DOHH2 (cell line): ENCODE data around the gene KAZALD1.

ENCODE experiments used
- H3F3A ChIP-seq: fragments of 200-600 bp; sonication (generic), shearing (Covaris generic); 2 replicates; pipeline ENCODE4 v1.6.0; 2016; ENCODE audit warnings: antibody characterized with exemption, mild to moderate bottlenecking; ENCODE audit not compliant: control insufficient read depth, insufficient read depth
- H3K27ac ChIP-seq: fragments of 200-600 bp; sonication (generic); 2 replicates; pipeline ENCODE4 v1.5.1; 2014; ENCODE audit warnings: low read depth, mild to moderate bottlenecking, low read length, moderate library complexity
- H3K27me3 ChIP-seq: fragments of 200-600 bp; sonication (generic); 2 replicates; pipeline ENCODE4 v1.6.1; 2014; ENCODE audit warnings: mild to moderate bottlenecking, low read length, mixed read lengths; ENCODE audit not compliant: control insufficient read depth
- H3K36me3 ChIP-seq: fragments of 200-600 bp; sonication (generic); 2 replicates; pipeline ENCODE4 v1.6.1; 2014; ENCODE audit warnings: mild to moderate bottlenecking, low read length, moderate library complexity, mixed read lengths; ENCODE audit not compliant: control insufficient read depth
- H3K4me1 ChIP-seq: fragments of 200-600 bp; sonication (generic); 2 replicates; pipeline ENCODE4 v1.6.1; 2014; ENCODE audit warnings: mild to moderate bottlenecking, low read length, mixed read lengths; ENCODE audit not compliant: control insufficient read depth
- H3K4me2 ChIP-seq: fragments of 200-600 bp; sonication (generic); 2 replicates; pipeline ENCODE4 v1.6.0; 2014; ENCODE audit warnings: mild to moderate bottlenecking, low read length, moderate library complexity
- H3K4me3 ChIP-seq: fragments of 200-600 bp; sonication (generic); 2 replicates; pipeline ENCODE4 v1.5.1; 2014; ENCODE audit warnings: mild to moderate bottlenecking, low read length, mixed read lengths
- H3K79me2 ChIP-seq: fragments of 200-600 bp; sonication (generic); 2 replicates; pipeline ENCODE4 v1.6.1; 2014; ENCODE audit warnings: mild to moderate bottlenecking, low read length, mixed read lengths; ENCODE audit not compliant: control insufficient read depth
- H3K9me2 ChIP-seq: fragments of 200-600 bp; sonication (generic); replicated peaks from 2 replicates; pipeline ENCODE4 v1.6.1; 2014; ENCODE audit warnings: mild to moderate bottlenecking, low read length, mixed read lengths; ENCODE audit not compliant: control insufficient read depth
- H3K9me3 ChIP-seq: fragments of 200-600 bp; sonication (generic); 2 replicates; pipeline ENCODE4 v1.6.1; 2014; ENCODE audit warnings: antibody characterized with exemption, low read length, mixed read lengths; ENCODE audit not compliant: control insufficient read depth, insufficient read depth
- H4K20me1 ChIP-seq: fragments of 200-600 bp; sonication (generic); 2 replicates; pipeline ENCODE4 v1.6.0; 2014; ENCODE audit warnings: low read depth, mild to moderate bottlenecking, antibody characterized with exemption, low read length, moderate library complexity; ENCODE audit not compliant: control insufficient read depth, insufficient read depth
- EZH2phosphoT487 ChIP-seq: fragments of 200-600 bp; sonication (generic); IDR thresholded peaks from 2 replicates; pipeline ENCODE4 v1.6.1; 2017; ENCODE audit warnings: borderline replicate concordance, mild to moderate bottlenecking, antibody characterized with exemption, low read length, moderate library complexity, mixed read lengths
- TF ChIP-seq, protein P1 (sequence below): fragments of 200-600 bp; sonication (generic); IDR thresholded peaks from one replicate; pipeline ENCODE4 v1.5.1; 2014; ENCODE audit warnings: antibody characterized with exemption, mild to moderate bottlenecking, low read depth, low read length; ENCODE audit not compliant: poor library complexity, severe bottlenecking

KAZALD1 gene

DNA sequence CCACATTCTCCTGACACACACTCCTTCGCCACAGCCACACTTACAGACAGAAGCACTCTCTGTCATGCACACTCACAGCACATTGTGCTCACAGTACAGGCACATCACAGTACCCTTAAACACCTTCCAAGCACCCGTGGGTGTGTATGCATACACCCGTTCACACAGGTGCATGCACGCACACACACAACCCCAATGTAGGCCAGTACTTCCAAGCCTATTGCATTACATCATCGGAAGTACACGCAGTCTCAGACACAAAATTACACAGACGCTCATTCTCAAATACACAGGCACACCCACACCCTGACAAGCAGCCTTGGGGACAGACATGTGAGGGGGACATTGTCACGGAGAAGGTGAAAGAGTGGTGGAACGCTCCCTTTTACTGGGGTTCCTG, 11.1 kb downstream of the KAZALD1 start:
- Histone ChIP-seq H4K20me1 (no peaks in the 10 kb centered on the region), H3K9me3 (no peaks in the 10 kb centered on the region), H3K36me3 (no peaks in the 10 kb centered on the region), H3K4me2 (peak overlapping the region; percentile 70), H3F3A (peaks cover 15% of the 10 kb centered on the region), H3K4me1 (peaks cover 50% of the 10 kb centered on the region), H3K79me2 (no peaks in the 10 kb centered on the region), H3K27ac (no peak overlapping the region), H3K27me3 (no peaks in the 10 kb centered on the region; the same call in 1 of the 2 replicates), H3K9me2 (no peaks in the 10 kb centered on the region), H3K4me3 (peak overlapping the region; percentile 55; the same call in 1 of the 2 replicates)
- TF ChIP-seq, protein P1, sequence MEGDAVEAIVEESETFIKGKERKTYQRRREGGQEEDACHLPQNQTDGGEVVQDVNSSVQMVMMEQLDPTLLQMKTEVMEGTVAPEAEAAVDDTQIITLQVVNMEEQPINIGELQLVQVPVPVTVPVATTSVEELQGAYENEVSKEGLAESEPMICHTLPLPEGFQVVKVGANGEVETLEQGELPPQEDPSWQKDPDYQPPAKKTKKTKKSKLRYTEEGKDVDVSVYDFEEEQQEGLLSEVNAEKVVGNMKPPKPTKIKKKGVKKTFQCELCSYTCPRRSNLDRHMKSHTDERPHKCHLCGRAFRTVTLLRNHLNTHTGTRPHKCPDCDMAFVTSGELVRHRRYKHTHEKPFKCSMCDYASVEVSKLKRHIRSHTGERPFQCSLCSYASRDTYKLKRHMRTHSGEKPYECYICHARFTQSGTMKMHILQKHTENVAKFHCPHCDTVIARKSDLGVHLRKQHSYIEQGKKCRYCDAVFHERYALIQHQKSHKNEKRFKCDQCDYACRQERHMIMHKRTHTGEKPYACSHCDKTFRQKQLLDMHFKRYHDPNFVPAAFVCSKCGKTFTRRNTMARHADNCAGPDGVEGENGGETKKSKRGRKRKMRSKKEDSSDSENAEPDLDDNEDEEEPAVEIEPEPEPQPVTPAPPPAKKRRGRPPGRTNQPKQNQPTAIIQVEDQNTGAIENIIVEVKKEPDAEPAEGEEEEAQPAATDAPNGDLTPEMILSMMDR = no peak
- TF ChIP-seq EZH2phosphoT487 = no peak

DNA sequence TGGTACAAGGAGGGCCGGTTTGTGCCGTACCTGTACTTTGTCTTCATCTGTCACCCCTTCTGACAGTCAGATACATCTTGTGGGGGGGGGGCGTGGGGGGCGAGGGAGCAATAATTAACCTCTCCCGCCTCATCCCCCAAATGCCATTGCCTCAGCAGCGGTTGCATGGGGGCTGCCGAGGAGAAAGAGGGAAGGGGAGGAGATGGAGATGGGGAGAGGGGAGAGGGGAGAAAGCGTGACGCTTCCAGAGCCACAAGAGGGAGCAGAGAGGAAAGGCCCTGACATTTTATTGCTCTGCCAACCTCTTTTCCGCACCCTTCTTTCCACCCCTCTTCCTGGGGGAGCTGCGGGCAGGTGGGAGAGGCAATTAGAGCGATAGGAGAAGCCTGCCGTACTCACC, 11.8 kb downstream of the KAZALD1 start:
- Histone ChIP-seq H3K36me3 (no peaks in the 10 kb centered on the region), H3K9me2 (no peaks in the 10 kb centered on the region), H3K4me3 (no peak overlapping the region), H4K20me1 (no peaks in the 10 kb centered on the region), H3F3A (peaks cover 15% of the 10 kb centered on the region), H3K4me1 (peaks cover 50% of the 10 kb centered on the region), H3K9me3 (no peaks in the 10 kb centered on the region), H3K79me2 (no peaks in the 10 kb centered on the region), H3K27me3 (peaks cover under 1% of the 10 kb centered on the region), H3K27ac (no peak overlapping the region), H3K4me2 (no peak overlapping the region)
- TF ChIP-seq, protein P1 = no peak
- no peak for TF ChIP-seq EZH2phosphoT487

DNA sequence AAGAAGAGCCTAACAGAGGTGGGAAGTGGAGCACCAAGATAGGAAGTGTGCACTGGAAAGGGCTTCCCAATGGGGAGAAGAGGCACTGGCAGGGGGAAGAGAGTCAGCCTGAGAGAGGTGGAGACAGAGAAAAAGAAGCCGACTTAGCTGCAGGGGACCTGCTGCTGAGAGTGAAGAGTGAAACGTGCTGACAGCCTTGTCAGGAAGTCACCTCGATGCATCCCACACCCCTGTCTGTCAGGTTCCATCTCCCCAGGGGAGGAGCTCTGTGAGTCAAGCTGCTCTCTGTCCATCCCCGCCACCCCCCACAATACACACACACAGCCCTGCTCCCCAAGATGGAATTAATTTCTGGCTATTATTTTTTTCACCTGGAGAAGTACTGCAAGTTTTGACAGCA, 14.0 kb downstream of the KAZALD1 start:
- Histone ChIP-seq H3K4me2 (peak overlapping the region; percentile 31), H3K9me2 (no peaks in the 10 kb centered on the region), H4K20me1 (no peaks in the 10 kb centered on the region), H3K27ac (no peak overlapping the region), H3K27me3 (peaks cover 12% of the 10 kb centered on the region), H3K36me3 (no peaks in the 10 kb centered on the region), H3F3A (peaks cover 7% of the 10 kb centered on the region), H3K79me2 (no peaks in the 10 kb centered on the region), H3K9me3 (no peaks in the 10 kb centered on the region), H3K4me3 (peak overlapping the region; percentile 20; the same call in 1 of the 2 replicates), H3K4me1 (peaks cover 35% of the 10 kb centered on the region)
- TF ChIP-seq, protein P1 = no peak
- no peak for TF ChIP-seq EZH2phosphoT487
